ENCODE results near the gene KHDRBS2. TPM values are rescaled to one million over a fixed set of nuclear protein-coding genes. Genes with fewer than 3 reads are reported as not detected.

Gene KHDRBS2
- polyA plus RNA-seq, 1 of the 3 experiments (the other 2 are of a cell fraction) = not detected

GRCh38 chr6:61755739-61756138, 530.3 kb downstream of the KHDRBS2 start:
- 5% methylated on average over 1 of the region's 1 CpG for WGBS (ENCODE audit: low lambda C conversion rate)
- H3K36me3 ChIP-seq (replicated peaks in 1 of 2; ENCODE audit: control insufficient read depth in 1 of 2, insufficient read depth in 2 of 2, low read length in 1 of 2) = no peaks in the 10 kb centered on the region
- H3K4me2 ChIP-seq = no peak overlapping the region
- H3K9me2 ChIP-seq = no peaks in the 10 kb centered on the region
- H3F3A ChIP-seq (replicated peaks; ENCODE audit: insufficient read depth) = no peaks in the 10 kb centered on the region
- DNase-seq = no peak
- no peak for TF ChIP-seq NFIC (IDR thresholded peaks at IDR 0.05; ENCODE audit: borderline replicate concordance)
- TF ChIP-seq CTCF (IDR thresholded peaks at IDR 0.05) = 0 out of 2 replicates have a peak, but pooled peaks have one; percentile 8
- H2AFZ ChIP-seq (ENCODE audit: low read depth) = no peak overlapping the region
- no peak overlapping the region for H3K9ac ChIP-seq
- H3K9me3 ChIP-seq = no peaks in the 10 kb centered on the region
- H3K27me3 ChIP-seq (ENCODE audit: insufficient read depth) = no peaks in the 10 kb centered on the region
- H3K4me1 ChIP-seq (ENCODE audit: control insufficient read depth in 1 of 2, insufficient read depth in 2 of 2, low read depth in 1 of 2, low read length in 1 of 2) = no peaks in the 10 kb centered on the region
- H3K4me3 ChIP-seq (ENCODE audit: low read depth in 2 of 2, low read length in 1 of 2) = no peak overlapping the region
- ChIA-PET CTCF (no interaction called here), POLR2A (no interaction called here)
- no peaks in the 10 kb centered on the region for H4K20me1 ChIP-seq (ENCODE audit: insufficient read depth)
- no peak overlapping the region for H3K27ac ChIP-seq (ENCODE audit: low read depth in 2 of 2, low read length in 1 of 2)
- no peaks in the 10 kb centered on the region for H3K79me2 ChIP-seq (ENCODE audit: insufficient read depth)

- H3K79me2 ChIP-seq (ENCODE audit: insufficient read depth) = no peaks in the 10 kb centered on the region
- no peak overlapping the region for H3K4me3 ChIP-seq (ENCODE audit: low read depth in 2 of 2, low read length in 1 of 2)
- CTCF ChIA-PET = no interaction called here
- H3K36me3 ChIP-seq (replicated peaks in 1 of 2; ENCODE audit: control insufficient read depth in 1 of 2, insufficient read depth in 2 of 2, low read length in 1 of 2) = no peaks in the 10 kb centered on the region
- H3K9ac ChIP-seq = no peak overlapping the region
- DNase-seq = no peak
- POLR2A ChIA-PET = no interaction called here
- 2% methylated on average over 3 of the region's 3 CpGs for WGBS (ENCODE audit: low lambda C conversion rate)
- no peak overlapping the region for H3K4me2 ChIP-seq
- H3K4me1 ChIP-seq (ENCODE audit: control insufficient read depth in 1 of 2, insufficient read depth in 2 of 2, low read depth in 1 of 2, low read length in 1 of 2) = no peaks in the 10 kb centered on the region
- H4K20me1 ChIP-seq (ENCODE audit: insufficient read depth) = no peaks in the 10 kb centered on the region
- TF ChIP-seq FOXJ3 (CRISPR knock-in tag; IDR thresholded peaks at IDR 0.05) (no peak), PBX3 (IDR thresholded peaks at IDR 0.05) (no peak), RCOR1 (IDR thresholded peaks at IDR 0.05; ENCODE audit: low read length) (no peak), SIN3A (IDR thresholded peaks at IDR 0.05; ENCODE audit: borderline replicate concordance, low read depth, low read length) (no peak), FOSL2 (IDR thresholded peaks at IDR 0.05; ENCODE audit: borderline replicate concordance, low read depth) (no peak), POLR2AphosphoS5 (IDR thresholded peaks at IDR 0.05; ENCODE audit: low read depth, low read length) (no peak), USF2 (IDR thresholded peaks at IDR 0.05; ENCODE audit: borderline replicate concordance, low read depth, low read length) (no peak), RFX5 (IDR thresholded peaks at IDR 0.05; ENCODE audit: low read length) (no peak), RAD21 (IDR thresholded peaks at IDR 0.05; ENCODE audit: low read length) (no peak), ELF1 (IDR thresholded peaks at IDR 0.05) (no peak), MEF2A (IDR thresholded peaks at IDR 0.05; ENCODE audit: borderline replicate concordance, low read depth) (no peak), SMC3 (IDR thresholded peaks at IDR 0.05; ENCODE audit: low read depth, low read length) (no peak), CTCF (IDR thresholded peaks at IDR 0.05) (no peak), IRF3 (IDR thresholded peaks at IDR 0.05; ENCODE audit: low read depth, low read length) (no peak)
- H3K9me3 ChIP-seq = no peaks in the 10 kb centered on the region
- no peak overlapping the region for H3K27ac ChIP-seq (ENCODE audit: low read depth in 2 of 2, low read length in 1 of 2)
- no peaks in the 10 kb centered on the region for H3K9me2 ChIP-seq
- no peaks in the 10 kb centered on the region for H3F3A ChIP-seq (replicated peaks; ENCODE audit: insufficient read depth)
- H3K27me3 ChIP-seq (ENCODE audit: insufficient read depth) = no peaks in the 10 kb centered on the region
- H2AFZ ChIP-seq (ENCODE audit: low read depth) = no peak overlapping the region
These were observed 534.0 kb downstream of the KHDRBS2 start for GRCh38 chr6:61751986-61752385.

Measured in SK-N-SH (cell line).